A549 treated with AZD9567 at 1 μM for 4 hours (cell line): ENCODE measurements around the gene ARPC1A. TPM values are rescaled to one million over a fixed set of nuclear protein-coding genes. Genes with fewer than 3 reads are reported as not detected.

Experiments
- total RNA-seq: library from RNA; stranded (reverse); fragments of 200-300 nt; extraction: Qiagen RNA extraction; gene quantifications from 5 replicates; pipeline ENCODE4 v1.2.3, GENCODE V29; 2022; ENCODE audit not compliant: insufficient read depth

Gene ARPC1A
- total RNA-seq, result 107 to 127 TPM (median 123 TPM) in 5 replicates

DNA sequence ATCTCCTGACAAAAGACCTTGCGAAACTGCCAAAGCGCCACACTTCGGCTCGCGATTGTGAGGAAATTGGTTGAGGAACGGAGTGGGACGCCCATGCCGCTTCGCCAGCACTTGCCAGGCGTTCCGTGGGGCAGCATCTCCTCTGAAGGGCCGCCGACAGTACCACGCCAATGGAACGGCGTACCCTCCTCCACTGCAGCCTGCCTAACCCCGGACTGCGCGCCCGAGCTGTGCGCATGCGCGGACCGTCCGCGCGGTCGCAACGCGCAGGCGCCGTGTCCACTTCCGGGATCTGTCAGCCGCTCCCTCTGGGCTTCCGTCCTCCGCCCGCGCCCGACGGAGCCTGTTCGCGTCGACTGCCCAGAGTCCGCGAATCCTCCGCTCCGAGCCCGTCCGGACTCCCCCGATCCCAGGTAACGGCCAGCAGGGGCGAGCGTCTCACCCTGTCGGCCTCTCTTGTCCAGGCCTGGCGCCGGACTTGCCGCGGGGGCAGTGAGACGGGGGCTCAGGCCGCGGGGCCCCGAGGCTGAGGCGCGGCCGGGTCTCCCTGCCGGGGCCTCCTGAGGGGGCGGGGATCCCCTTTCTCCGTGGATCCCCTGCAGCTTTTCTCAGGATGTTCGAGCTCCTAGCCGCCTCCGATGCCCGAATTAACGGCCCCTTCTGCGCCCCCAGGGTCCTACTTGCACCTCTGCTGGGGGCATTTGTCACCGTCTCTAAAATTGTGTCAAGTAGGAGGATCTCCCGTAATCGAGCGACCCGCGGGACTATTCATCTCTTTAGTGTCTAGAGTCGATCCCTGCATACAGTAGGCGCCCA, at the start of gene ARPC1A:
ARPC1A (plus strand) TSS at position 307 of the 816 bp plus-strand sequence. CDS start 7,456 bp downstream, outside the sequence.

GRCh38 chr7:99374111-99375064, 48.7 kb downstream of the ARPC1A start, which contains the start of gene ARPC1B:
Gene ARPC1B, plus strand, starts transcription at chr7:99374730. Its CDS starts 10,985 bp downstream, at chr7:99385715.

DNA sequence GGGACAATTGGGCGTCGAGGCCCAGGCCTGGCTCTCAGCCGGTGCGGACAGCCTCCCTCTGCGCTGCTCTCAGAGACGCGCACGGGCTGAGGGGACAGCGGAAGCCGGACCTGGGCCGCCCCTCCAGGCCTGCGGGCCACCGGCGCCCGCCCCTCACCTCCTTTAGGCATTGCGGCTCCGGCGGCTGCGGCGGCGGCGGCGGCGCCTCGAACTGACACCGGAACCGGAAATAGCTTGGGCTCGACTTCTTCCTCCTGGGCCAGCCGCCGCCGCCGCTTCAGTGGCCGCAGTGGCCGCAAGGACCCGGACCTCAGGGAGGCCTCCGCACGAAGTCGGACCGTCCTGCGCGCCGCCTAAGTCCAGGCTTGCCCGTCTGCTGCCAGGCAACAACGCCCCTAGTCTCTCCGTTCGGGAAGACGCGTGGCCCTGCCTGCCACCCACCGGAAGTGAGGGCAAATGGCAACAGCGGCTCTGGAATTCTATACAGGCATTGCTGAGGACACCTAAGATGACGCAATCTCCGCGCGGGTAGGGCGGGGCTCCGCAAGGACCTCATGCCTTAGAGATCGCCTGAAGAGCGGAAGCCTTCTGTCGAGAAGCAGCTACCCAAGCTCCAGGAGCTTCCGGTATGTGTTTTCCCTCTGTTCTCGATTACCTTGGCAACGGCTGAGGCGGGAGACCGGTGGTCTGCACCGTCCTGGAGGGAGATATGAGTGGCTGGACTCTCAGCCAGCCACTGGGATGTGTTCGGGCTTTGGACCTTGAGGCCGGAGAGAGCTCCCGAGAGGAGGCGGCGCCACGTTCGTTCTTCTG, 82.9 kb downstream of the ARPC1A start, which contains the start of the genes BUD31 and PDAP1:
BUD31 (plus strand) TSS at position 591 of the 813 bp plus-strand sequence. CDS start 2,124 bp downstream, outside the sequence.
PDAP1 (minus strand) TSS at position 219 of the 813 bp plus-strand sequence; CDS start at position 170, 49 bp downstream.

Other genes starting within 250 kb of the ARPC1A start
- 19.9 to 23.7 TPM (median 23.4 TPM) in 5 replicates for gene SMURF1, start 181.8 kb upstream of the ARPC1A start, total RNA-seq
- 0.80 to 1.3 TPM (median 1.1 TPM) in 4 of 5 replicates, not detected in the other for gene KPNA7, start 117.8 kb upstream of the ARPC1A start, total RNA-seq
- gene MYH16, start 53.1 kb upstream of the ARPC1A start, total RNA-seq, result 0.24 to 8.2 TPM (median 0.34 TPM) in 5 replicates
- gene ARPC1B, start 48.8 kb downstream of the ARPC1A start, total RNA-seq, result 287 to 303 TPM (median 288 TPM) in 5 replicates
- gene PDAP1, start 82.7 kb downstream of the ARPC1A start, total RNA-seq, result 152 to 187 TPM (median 175 TPM) in 5 replicates
- gene BUD31, start 83.1 kb downstream of the ARPC1A start, total RNA-seq, result 131 to 157 TPM (median 151 TPM) in 5 replicates
- gene PTCD1, start 112.9 kb downstream of the ARPC1A start, total RNA-seq, result 6.5 to 10.9 TPM (median 6.6 TPM) in 5 replicates
- gene CPSF4, start 113.0 kb downstream of the ARPC1A start, total RNA-seq, result 40.4 to 49.9 TPM (median 47.9 TPM) in 5 replicates
- 912 to 1,062 TPM (median 917 TPM) in 5 replicates for gene ATP5MF, start 140.3 kb downstream of the ARPC1A start, total RNA-seq
- gene ZNF789, start 147.0 kb downstream of the ARPC1A start, total RNA-seq, result 8.0 to 13.8 TPM (median 9.2 TPM) in 5 replicates
- gene ZNF394, start 174.4 kb downstream of the ARPC1A start, total RNA-seq, result 17.4 to 20.4 TPM (median 18.1 TPM) in 5 replicates
- 8.6 to 12.6 TPM (median 9.5 TPM) in 5 replicates for gene ZKSCAN5, start 178.8 kb downstream of the ARPC1A start, total RNA-seq
- gene FAM200A, start 226.2 kb downstream of the ARPC1A start, total RNA-seq, result 5.0 to 7.4 TPM (median 6.5 TPM) in 5 replicates
- gene ZNF655, start 232.7 kb downstream of the ARPC1A start, total RNA-seq, result 45.1 to 56.7 TPM (median 53.1 TPM) in 5 replicates